GDM1 (cell line): ENCODE results near the gene OR10G6.
"Not testable (repeated sequence)": the region's sequence is repeated elsewhere in the genome, so short reads cannot be mapped to it uniquely, and the experiment has no call there.

Source experiments
- DNase-seq: peaks from one replicate; lab custom pipeline; 2025; lab: John Stamatoyannopoulos, UW

OR10G6 gene

GRCh38 chr11:123995119-123995518 is at the start of gene OR10G6:
TSS of gene OR10G6 (minus strand) at chr11:123995161. CDS start at chr11:123995161, 0 bp downstream.
- no peak for DNase-seq

- no peak for DNase-seq
Measured at GRCh38 chr11:124043420-124043819, 48.5 kb upstream of the OR10G6 start.

GRCh38 chr11:124041254-124041653 is 46.3 kb upstream of the OR10G6 start, which contains the start of gene OR10G7:
TSS of gene OR10G7 (minus strand) at chr11:124041325. CDS start at chr11:124039001, 2,324 bp downstream.
- DNase-seq: no peak

GRCh38 chr11:124039557-124039956 is 44.6 kb upstream of the OR10G6 start:
- DNase-seq: no peak

- DNase-seq: no peak
Measured at GRCh38 chr11:124036666-124037065, 41.7 kb upstream of the OR10G6 start.

- DNase-seq: no peak
Measured at GRCh38 chr11:124026498-124026897, 31.5 kb upstream of the OR10G6 start, which contains the start of gene OR10G8. TSS of gene OR10G8 (plus strand) at chr11:124026798. CDS start at chr11:124029623, 2,825 bp downstream.

GRCh38 chr11:124015837-124016236 is 20.9 kb upstream of the OR10G6 start:
- DNase-seq: not testable (repeated sequence)

GRCh38 chr11:124012697-124013096 is 17.7 kb upstream of the OR10G6 start, which contains the start of gene OR10G4:
TSS of gene OR10G4 (plus strand) at chr11:124012997. CDS start at chr11:124015575, 2,578 bp downstream.
- no peak for DNase-seq

- no peak for DNase-seq
Measured at GRCh38 chr11:123979311-123979710, 15.7 kb downstream of the OR10G6 start.

GRCh38 chr11:123977731-123978347 is 17.1 kb downstream of the OR10G6 start, which contains the start of gene OR10S1:
TSS of gene OR10S1 (minus strand) at chr11:123977781. CDS start at chr11:123977664, 117 bp downstream.
- no peak for DNase-seq

- DNase-seq: no peak
Measured at GRCh38 chr11:123976770-123977560, 18.0 kb downstream of the OR10G6 start.

GRCh38 chr11:123973816-123974215 is 21.1 kb downstream of the OR10G6 start:
- no peak for DNase-seq

- DNase-seq: no peak
Measured at GRCh38 chr11:123956752-123957151, 38.2 kb downstream of the OR10G6 start.

GRCh38 chr11:123945132-123945531 is 49.8 kb downstream of the OR10G6 start:
- DNase-seq: no peak
